ENCODE results near the gene PAPSS1. TPM values are rescaled to one million over a fixed set of nuclear protein-coding genes. Genes with fewer than 3 reads are reported as not detected.

The PAPSS1 gene
- polyA plus RNA-seq, 3 donors: 46.4 to 79.6 (median 64.8) TPM

- Mint-ChIP-seq H3K4me1 (peaks cover 2% of the 10 kb centered on the region), H3K27me3 (ENCODE audit: low read depth in 3 of 3) (peaks cover 0 to 1% (median 0%) of the 10 kb centered on the region in 3 donors), H3K9me3 (peaks cover 0 to 6% (median 2%) of the 10 kb centered on the region in 7 donors), H3K4me3 (no peak overlapping the region), H3K36me3 (no peaks in the 10 kb centered on the region), H3K27ac (no peak overlapping the region)
- Histone ChIP-seq H3K79me2 (ENCODE audit: insufficient read depth, low read length) (no peaks in the 10 kb centered on the region), H3K9me3 (replicated peaks in 1 of 2; ENCODE audit: control insufficient read depth in 1 of 2, insufficient read depth in 1 of 2, low read length in 2 of 2) (no peaks in the 10 kb centered on the region), H3K4me1 (ENCODE audit: control insufficient read depth in 1 of 2, insufficient read depth in 2 of 2, low read length in 2 of 2) (no peaks in the 10 kb centered on the region), H3K27ac (ENCODE audit: low read depth in 1 of 2, low read length in 2 of 2) (no peak overlapping the region), H3K36me3 (replicated peaks in 1 of 2; ENCODE audit: control insufficient read depth in 1 of 2, insufficient read depth in 2 of 2, low read length in 2 of 2) (no peaks in the 10 kb centered on the region), H4K20me1 (ENCODE audit: insufficient read depth, low read length) (no peaks in the 10 kb centered on the region), H3K4me3 (replicated peaks in 1 of 3; ENCODE audit: low read depth in 2 of 3, low read length in 3 of 3) (no peak overlapping the region), H3K27me3 (ENCODE audit: control insufficient read depth in 2 of 2, insufficient read depth in 2 of 2, low read length in 2 of 2) (no peaks in the 10 kb centered on the region), H2AFZ (ENCODE audit: insufficient read depth, low read depth, low read length, poor library complexity, severe bottlenecking) (no peak overlapping the region), H3K4me2 (replicated peaks; ENCODE audit: extremely low read depth, low read length, poor library complexity, severe bottlenecking) (no peak overlapping the region), H3K9ac (ENCODE audit: insufficient read depth, low read length, poor library complexity, severe bottlenecking) (no peak overlapping the region)
- DNase-seq: no peak
- 79% methylated on average over 2 of the region's 3 CpGs for WGBS (ENCODE audit: insufficient coverage)
- intact Hi-C loops (cut with micrococcal nuclease): no loop called here
- no peak for TF ChIP-seq CTCF (IDR thresholded peaks at IDR 0.05)
These were observed 120.2 kb downstream of the PAPSS1 start for GRCh38 chr4:107599841-107600240.

- Histone ChIP-seq H3K9me3 (replicated peaks in 1 of 2; ENCODE audit: control insufficient read depth in 1 of 2, insufficient read depth in 1 of 2, low read length in 2 of 2) (peaks cover 10 to 27% of the 10 kb centered on the region in 2 donors), H4K20me1 (ENCODE audit: insufficient read depth, low read length) (no peaks in the 10 kb centered on the region), H2AFZ (ENCODE audit: insufficient read depth, low read depth, low read length, poor library complexity, severe bottlenecking) (no peak overlapping the region), H3K79me2 (ENCODE audit: insufficient read depth, low read length) (no peaks in the 10 kb centered on the region), H3K27me3 (ENCODE audit: control insufficient read depth in 2 of 2, insufficient read depth in 2 of 2, low read length in 2 of 2) (no peaks in the 10 kb centered on the region), H3K9ac (ENCODE audit: insufficient read depth, low read length, poor library complexity, severe bottlenecking) (no peak overlapping the region), H3K4me3 (replicated peaks in 1 of 3; ENCODE audit: low read depth in 2 of 3, low read length in 3 of 3) (no peak overlapping the region), H3K36me3 (replicated peaks in 1 of 2; ENCODE audit: control insufficient read depth in 1 of 2, insufficient read depth in 2 of 2, low read length in 2 of 2) (no peaks in the 10 kb centered on the region), H3K4me2 (replicated peaks; ENCODE audit: extremely low read depth, low read length, poor library complexity, severe bottlenecking) (no peak overlapping the region), H3K4me1 (ENCODE audit: control insufficient read depth in 1 of 2, insufficient read depth in 2 of 2, low read length in 2 of 2) (no peaks in the 10 kb centered on the region), H3K27ac (ENCODE audit: low read depth in 1 of 2, low read length in 2 of 2) (no peak overlapping the region)
- no peak overlapping the region for H3K4me3 Mint-ChIP-seq
- no peak for DNase-seq
- no peak overlapping the region for H3K27ac Mint-ChIP-seq
- peaks cover 9% of the 10 kb centered on the region for H3K4me1 Mint-ChIP-seq
- H3K36me3 Mint-ChIP-seq: no peaks in the 10 kb centered on the region
- H3K27me3 Mint-ChIP-seq (ENCODE audit: low read depth in 3 of 3): no peaks in the 10 kb centered on the region
- TF ChIP-seq CTCF (IDR thresholded peaks at IDR 0.05): no peak
- peaks cover 7 to 30% (median 17%) of the 10 kb centered on the region in 7 donors for H3K9me3 Mint-ChIP-seq
- intact Hi-C loops (cut with micrococcal nuclease): no loop called here
- WGBS (ENCODE audit: insufficient coverage): no CpG with 5 or more reads among the region's 1 CpG
These were observed 126.8 kb downstream of the PAPSS1 start for GRCh38 chr4:107593230-107593629.

All from CD14-positive monocyte (primary cell).